ENCODE measurements around the gene MED13L. TPM values are rescaled to one million over a fixed set of nuclear protein-coding genes. Genes with fewer than 3 reads are reported as not detected.
A peak's percentile ranks its signal among the peaks of the same experiment; 100 is the strongest.

Gene MED13L
- total RNA-seq, 3 donors from 2014 or later, result 45.6 to 49.7 (median 47.5) TPM

- H3K27me3 Mint-ChIP-seq (ENCODE audit: low read depth), result no peaks in the 10 kb centered on the region
- peaks cover 33% of the 10 kb centered on the region for H3K4me1 Mint-ChIP-seq (ENCODE audit: low read depth)
- H3K4me3 Mint-ChIP-seq, result no peak overlapping the region
- ATAC-seq, result no peak
- H3K36me3 Mint-ChIP-seq (ENCODE audit: insufficient read depth), result peaks cover 2% of the 10 kb centered on the region
- no peaks in the 10 kb centered on the region for H3K9me3 Mint-ChIP-seq
- no peak for DNase-seq
Measured at GRCh38 chr12:116068371-116068770, 209.1 kb downstream of the MED13L start.

GRCh38 chr12:116067892-116068291, 209.6 kb downstream of the MED13L start:
- Mint-ChIP-seq H3K27me3 (ENCODE audit: low read depth) (no peaks in the 10 kb centered on the region), H3K4me1 (ENCODE audit: low read depth) (peaks cover 33% of the 10 kb centered on the region), H3K4me3 (no peak overlapping the region), H3K9me3 (no peaks in the 10 kb centered on the region), H3K36me3 (ENCODE audit: insufficient read depth) (peaks cover 2% of the 10 kb centered on the region)
- no peak for DNase-seq
- no peak for ATAC-seq

GRCh38 chr12:116066381-116067230, 210.9 kb downstream of the MED13L start:
- no peak overlapping the region for H3K4me3 Mint-ChIP-seq
- ATAC-seq (peak; percentile 52 to 67), DNase-seq (peak; percentile 51)
- H3K4me1 Mint-ChIP-seq (ENCODE audit: low read depth), result peaks cover 40% of the 10 kb centered on the region
- no peaks in the 10 kb centered on the region for H3K27me3 Mint-ChIP-seq (ENCODE audit: low read depth)
- no peaks in the 10 kb centered on the region for H3K9me3 Mint-ChIP-seq
- peaks cover 2% of the 10 kb centered on the region for H3K36me3 Mint-ChIP-seq (ENCODE audit: insufficient read depth)

GRCh38 chr12:116065606-116066005, 211.9 kb downstream of the MED13L start:
- ATAC-seq, result no peak
- DNase-seq, result no peak
- H3K4me3 Mint-ChIP-seq, result no peak overlapping the region
- peaks cover 44% of the 10 kb centered on the region for H3K4me1 Mint-ChIP-seq (ENCODE audit: low read depth)
- H3K27me3 Mint-ChIP-seq (ENCODE audit: low read depth), result no peaks in the 10 kb centered on the region
- peaks cover 2% of the 10 kb centered on the region for H3K36me3 Mint-ChIP-seq (ENCODE audit: insufficient read depth)
- no peaks in the 10 kb centered on the region for H3K9me3 Mint-ChIP-seq

- Mint-ChIP-seq H3K27me3 (ENCODE audit: low read depth) (no peaks in the 10 kb centered on the region), H3K4me3 (no peak overlapping the region), H3K36me3 (ENCODE audit: insufficient read depth) (peaks cover 2% of the 10 kb centered on the region), H3K4me1 (ENCODE audit: low read depth) (peaks cover 51% of the 10 kb centered on the region), H3K9me3 (no peaks in the 10 kb centered on the region)
- no peak for DNase-seq
- ATAC-seq, result no peak
Measured at GRCh38 chr12:116064493-116064892, 213.0 kb downstream of the MED13L start.

GRCh38 chr12:116062698-116063097, 214.8 kb downstream of the MED13L start:
- Mint-ChIP-seq H3K36me3 (ENCODE audit: insufficient read depth) (peaks cover 2% of the 10 kb centered on the region), H3K4me1 (ENCODE audit: low read depth) (peaks cover 50% of the 10 kb centered on the region)

GRCh38 chr12:116060764-116061163, 216.7 kb downstream of the MED13L start:
- DNase-seq (no peak), ATAC-seq (peak; percentile 95 to 97)
- Mint-ChIP-seq H3K27me3 (ENCODE audit: low read depth) (no peaks in the 10 kb centered on the region), H3K9me3 (no peaks in the 10 kb centered on the region), H3K4me3 (peak overlapping the region; percentile 68), H3K36me3 (ENCODE audit: insufficient read depth) (no peaks in the 10 kb centered on the region), H3K4me1 (ENCODE audit: low read depth) (peaks cover 50% of the 10 kb centered on the region)

More at GRCh38 chr12:116062698-116063097, 214.8 kb downstream of the MED13L start:
- Mint-ChIP-seq H3K9me3 (no peaks in the 10 kb centered on the region), H3K27me3 (ENCODE audit: low read depth) (no peaks in the 10 kb centered on the region), H3K4me3 (no peak overlapping the region)
- no peak for DNase-seq
- no peak for ATAC-seq

GRCh38 chr12:116059904-116060303, 217.6 kb downstream of the MED13L start:
- Mint-ChIP-seq H3K4me1 (ENCODE audit: low read depth) (peaks cover 48% of the 10 kb centered on the region), H3K27me3 (ENCODE audit: low read depth) (no peaks in the 10 kb centered on the region), H3K9me3 (no peaks in the 10 kb centered on the region), H3K36me3 (ENCODE audit: insufficient read depth) (no peaks in the 10 kb centered on the region), H3K4me3 (no peak overlapping the region)
- ATAC-seq (no peak), DNase-seq (no peak)

- Mint-ChIP-seq H3K4me1 (ENCODE audit: low read depth) (peaks cover 57% of the 10 kb centered on the region), H3K4me3 (no peak overlapping the region), H3K27me3 (ENCODE audit: low read depth) (no peaks in the 10 kb centered on the region), H3K36me3 (ENCODE audit: insufficient read depth) (no peaks in the 10 kb centered on the region), H3K9me3 (no peaks in the 10 kb centered on the region)
- DNase-seq, result no peak
- no peak for ATAC-seq
Measured at GRCh38 chr12:116058574-116058973, 218.9 kb downstream of the MED13L start.

- H3K27me3 Mint-ChIP-seq (ENCODE audit: low read depth), result no peaks in the 10 kb centered on the region
- DNase-seq, result no peak
- H3K36me3 Mint-ChIP-seq (ENCODE audit: insufficient read depth), result no peaks in the 10 kb centered on the region
- H3K4me3 Mint-ChIP-seq, result no peak overlapping the region
- H3K4me1 Mint-ChIP-seq (ENCODE audit: low read depth), result peaks cover 61% of the 10 kb centered on the region
- H3K9me3 Mint-ChIP-seq, result no peaks in the 10 kb centered on the region
- ATAC-seq, result no peak
Measured at GRCh38 chr12:116057356-116057755, 220.1 kb downstream of the MED13L start.

GRCh38 chr12:116055895-116056607, 221.4 kb downstream of the MED13L start:
- no peak overlapping the region for H3K4me3 Mint-ChIP-seq
- H3K36me3 Mint-ChIP-seq (ENCODE audit: insufficient read depth), result no peaks in the 10 kb centered on the region
- H3K4me1 Mint-ChIP-seq (ENCODE audit: low read depth), result peaks cover 57% of the 10 kb centered on the region
- no peaks in the 10 kb centered on the region for H3K9me3 Mint-ChIP-seq
- no peaks in the 10 kb centered on the region for H3K27me3 Mint-ChIP-seq (ENCODE audit: low read depth)
- ATAC-seq, result peak in 1 of 2 donors; percentile 35
- no peak for DNase-seq

- ATAC-seq, result no peak
- DNase-seq, result no peak
- H3K36me3 Mint-ChIP-seq (ENCODE audit: insufficient read depth), result no peaks in the 10 kb centered on the region
- H3K27me3 Mint-ChIP-seq (ENCODE audit: low read depth), result no peaks in the 10 kb centered on the region
- no peak overlapping the region for H3K4me3 Mint-ChIP-seq
- H3K9me3 Mint-ChIP-seq, result no peaks in the 10 kb centered on the region
- H3K4me1 Mint-ChIP-seq (ENCODE audit: low read depth), result peaks cover 57% of the 10 kb centered on the region
Measured at GRCh38 chr12:116054280-116054679, 223.2 kb downstream of the MED13L start.

- no peaks in the 10 kb centered on the region for H3K27me3 Mint-ChIP-seq (ENCODE audit: low read depth)
- no peak for DNase-seq
- no peak overlapping the region for H3K4me3 Mint-ChIP-seq
- ATAC-seq, result peak in 1 of 2 donors; percentile 51
- peaks cover 62% of the 10 kb centered on the region for H3K4me1 Mint-ChIP-seq (ENCODE audit: low read depth)
- H3K36me3 Mint-ChIP-seq (ENCODE audit: insufficient read depth), result no peaks in the 10 kb centered on the region
- no peaks in the 10 kb centered on the region for H3K9me3 Mint-ChIP-seq
Measured at GRCh38 chr12:116053479-116054200, 223.9 kb downstream of the MED13L start.

GRCh38 chr12:116050275-116050674, 227.2 kb downstream of the MED13L start:
- ATAC-seq (no peak), DNase-seq (no peak)
- no peaks in the 10 kb centered on the region for H3K9me3 Mint-ChIP-seq
- H3K36me3 Mint-ChIP-seq (ENCODE audit: insufficient read depth), result no peaks in the 10 kb centered on the region
- H3K4me3 Mint-ChIP-seq, result no peak overlapping the region
- H3K4me1 Mint-ChIP-seq (ENCODE audit: low read depth), result peaks cover 54% of the 10 kb centered on the region
- no peaks in the 10 kb centered on the region for H3K27me3 Mint-ChIP-seq (ENCODE audit: low read depth)
